ENCODE data around the gene CHST2.
"Not testable (repeated sequence)": the region's sequence is repeated elsewhere in the genome, so short reads cannot be mapped to it uniquely, and the experiment has no call there.

Gene CHST2

GRCh38 chr3:143137435-143138036, 18.0 kb downstream of the CHST2 start:
- DNase-seq: no peak

GRCh38 chr3:143138953-143139352, 19.4 kb downstream of the CHST2 start:
- DNase-seq: no peak

GRCh38 chr3:143139762-143140161, 20.2 kb downstream of the CHST2 start:
- DNase-seq: no peak

GRCh38 chr3:143140550-143140949, 21.0 kb downstream of the CHST2 start:
- DNase-seq: no peak

- DNase-seq: no peak
These were observed 22.8 kb downstream of the CHST2 start for GRCh38 chr3:143142354-143142753.

- no peak for DNase-seq
These were observed 26.3 kb downstream of the CHST2 start for GRCh38 chr3:143145906-143146305.

GRCh38 chr3:143146486-143147274, 27.1 kb downstream of the CHST2 start:
- no peak for DNase-seq

GRCh38 chr3:143147707-143148106, 28.1 kb downstream of the CHST2 start:
- no peak for DNase-seq

- DNase-seq: no peak
These were observed 30.5 kb downstream of the CHST2 start for GRCh38 chr3:143150071-143150470.

- no peak for DNase-seq
These were observed 31.6 kb downstream of the CHST2 start for GRCh38 chr3:143151004-143151731.

- no peak for DNase-seq
These were observed 32.5 kb downstream of the CHST2 start for GRCh38 chr3:143152043-143152442.

GRCh38 chr3:143155756-143156155, 36.2 kb downstream of the CHST2 start:
- DNase-seq: no peak

- no peak for DNase-seq
These were observed 38.7 kb downstream of the CHST2 start for GRCh38 chr3:143158014-143158988.

- no peak for DNase-seq
These were observed 40.9 kb downstream of the CHST2 start for GRCh38 chr3:143160437-143160836.

- DNase-seq: no peak
These were observed 44.1 kb downstream of the CHST2 start for GRCh38 chr3:143163562-143164100.

- no peak for DNase-seq
These were observed 45.6 kb downstream of the CHST2 start for GRCh38 chr3:143165211-143165610.

- not testable (repeated sequence) for DNase-seq
These were observed 46.2 kb downstream of the CHST2 start for GRCh38 chr3:143165612-143166285.

GRCh38 chr3:143166376-143166775, 46.8 kb downstream of the CHST2 start:
- DNase-seq: no peak

- no peak for DNase-seq
These were observed 48.6 kb downstream of the CHST2 start for GRCh38 chr3:143167969-143168854.

GRCh38 chr3:143168855-143169192, 49.3 kb downstream of the CHST2 start:
- DNase-seq: no peak

GRCh38 chr3:143170074-143170473, 50.5 kb downstream of the CHST2 start:
- peak in 1 of 4 experiments; percentile 6 for DNase-seq

Measured in activated naive CD4-positive, alpha-beta T cell (primary cell).